DND-41 (cell line): ENCODE data around the gene PGK2.

ENCODE experiments used
- ATAC-seq: fragments of 200-7000 bp; cut with Tn5 transposase; 3 replicates; pipeline ENCODE4 v1.9.1; 2021; ENCODE audit warnings: low read depth; ENCODE audit not compliant: insufficient read depth
- DNase-seq: peaks from one replicate; pipeline ENCODE4 v3.0.0-alpha.2; 2020
- H2AFZ ChIP-seq: 2 replicates; pipeline ENCODE4 v1.6.0; 2012; ENCODE audit warnings: low read depth, low read length
- H3K27ac ChIP-seq: 2 replicates; pipeline ENCODE4 v1.5.1; 2012; ENCODE audit warnings: low read length, inconsistent platforms
- H3K27me3 ChIP-seq: fragments of 200-600 bp; sonication (generic); 2 replicates; pipeline ENCODE4 v1.6.0; 2012; ENCODE audit warnings: low read length, mild to moderate bottlenecking, inconsistent platforms; ENCODE audit not compliant: insufficient read depth, poor library complexity
- H3K36me3 ChIP-seq: 2 replicates; pipeline ENCODE4 v1.5.1; 2012; ENCODE audit warnings: low read length, inconsistent platforms; ENCODE audit not compliant: insufficient read depth
- H3K4me1 ChIP-seq: 2 replicates; pipeline ENCODE4 v1.5.1; 2012; ENCODE audit warnings: mild to moderate bottlenecking, low read length; ENCODE audit not compliant: insufficient read depth
- H3K4me2 ChIP-seq: 2 replicates; pipeline ENCODE4 v1.6.0; 2012; ENCODE audit warnings: mild to moderate bottlenecking, moderate library complexity, low read length, inconsistent platforms; ENCODE audit not compliant: insufficient read depth
- H3K4me3 ChIP-seq, 2 experiments: fragments of 200-600 bp in 1 of 2; shearing (Covaris generic) in 1 of 2; 2 replicates each; pipeline ENCODE4 v1.5.1; 2012 to 2016; ENCODE audit warnings: inconsistent platforms in 2 of 2, low read length in 2 of 2, mild to moderate bottlenecking in 2 of 2, low read depth in 1 of 2, moderate library complexity in 1 of 2
- H3K79me2 ChIP-seq: 2 replicates; pipeline ENCODE4 v1.6.0; 2012; ENCODE audit warnings: low read length, inconsistent platforms; ENCODE audit not compliant: insufficient read depth
- H3K9ac ChIP-seq: 2 replicates; pipeline ENCODE4 v1.6.0; 2012; ENCODE audit warnings: low read depth, mild to moderate bottlenecking, inconsistent platforms, low read length, moderate library complexity
- H3K9me3 ChIP-seq: 2 replicates; pipeline ENCODE4 v1.5.1; 2012; ENCODE audit warnings: low read length, moderate library complexity, mild to moderate bottlenecking, inconsistent platforms; ENCODE audit not compliant: insufficient read depth, severe bottlenecking
- H4K20me1 ChIP-seq: 2 replicates; pipeline ENCODE4 v1.6.0; 2012; ENCODE audit warnings: low read length; ENCODE audit not compliant: insufficient read depth
- CTCF ChIP-seq: IDR thresholded peaks from 2 replicates; pipeline ENCODE4 v1.5.1; 2012; ENCODE audit warnings: borderline replicate concordance, low read length, moderate library complexity, mild to moderate bottlenecking; ENCODE audit not compliant: poor library complexity, severe bottlenecking; ENCODE audit errors: extremely low read depth
- EZH2 ChIP-seq: IDR thresholded peaks from 3 replicates; pipeline ENCODE4 v1.6.1; 2012; ENCODE audit warnings: borderline replicate concordance, low read depth, mild to moderate bottlenecking, moderate library complexity, low read length, inconsistent platforms; ENCODE audit not compliant: severe bottlenecking

PGK2 gene

GRCh38 chr6:49775043-49775442 lies 12.0 kb downstream of the PGK2 start:
- H3K4me1 ChIP-seq = no peaks in the 10 kb centered on the region
- ATAC-seq (no peak), DNase-seq (no peak)
- H3K36me3 ChIP-seq = no peaks in the 10 kb centered on the region
- no peak overlapping the region for H3K27ac ChIP-seq
- no peak overlapping the region for H3K9ac ChIP-seq
- no peaks in the 10 kb centered on the region for H4K20me1 ChIP-seq
- no peaks in the 10 kb centered on the region for H3K27me3 ChIP-seq
- no peaks in the 10 kb centered on the region for H3K9me3 ChIP-seq
- no peak overlapping the region for H3K4me3 ChIP-seq
- TF ChIP-seq EZH2 = no peak
- no peaks in the 10 kb centered on the region for H3K79me2 ChIP-seq
- H2AFZ ChIP-seq = no peak overlapping the region
- H3K4me2 ChIP-seq = no peak overlapping the region

GRCh38 chr6:49772285-49772684 lies 14.8 kb downstream of the PGK2 start:
- Histone ChIP-seq H3K36me3 (no peaks in the 10 kb centered on the region), H4K20me1 (no peaks in the 10 kb centered on the region), H3K4me1 (no peaks in the 10 kb centered on the region), H2AFZ (no peak overlapping the region), H3K4me3 (no peak overlapping the region), H3K9ac (no peak overlapping the region), H3K27me3 (no peaks in the 10 kb centered on the region), H3K4me2 (no peak overlapping the region), H3K27ac (no peak overlapping the region), H3K79me2 (no peaks in the 10 kb centered on the region), H3K9me3 (no peaks in the 10 kb centered on the region)
- TF ChIP-seq CTCF (no peak), EZH2 (no peak)
- DNase-seq (no peak), ATAC-seq (no peak)

- Histone ChIP-seq H3K79me2 (no peaks in the 10 kb centered on the region), H3K4me1 (no peaks in the 10 kb centered on the region), H3K36me3 (no peaks in the 10 kb centered on the region), H3K4me2 (no peak overlapping the region), H3K27me3 (no peaks in the 10 kb centered on the region), H4K20me1 (no peaks in the 10 kb centered on the region), H3K9me3 (no peaks in the 10 kb centered on the region), H3K4me3 (no peak overlapping the region), H2AFZ (no peak overlapping the region), H3K9ac (no peak overlapping the region), H3K27ac (no peak overlapping the region)
- TF ChIP-seq EZH2 (no peak), CTCF (no peak)
- DNase-seq = no peak
- no peak for ATAC-seq
Measured at GRCh38 chr6:49766762-49767161, 20.3 kb downstream of the PGK2 start.

- ATAC-seq (no peak), DNase-seq (no peak)
- no peak for TF ChIP-seq EZH2
- no peak for TF ChIP-seq CTCF
- no peaks in the 10 kb centered on the region for H3K36me3 ChIP-seq
- H3K79me2 ChIP-seq = no peaks in the 10 kb centered on the region
- no peak overlapping the region for H2AFZ ChIP-seq
- no peak overlapping the region for H3K4me3 ChIP-seq
- H3K4me2 ChIP-seq = no peak overlapping the region
- H3K9me3 ChIP-seq = no peaks in the 10 kb centered on the region
- H4K20me1 ChIP-seq = no peaks in the 10 kb centered on the region
- H3K27me3 ChIP-seq = no peaks in the 10 kb centered on the region
- H3K27ac ChIP-seq = no peak overlapping the region
- no peaks in the 10 kb centered on the region for H3K4me1 ChIP-seq
- no peak overlapping the region for H3K9ac ChIP-seq
Measured at GRCh38 chr6:49764571-49765236, 22.4 kb downstream of the PGK2 start.
